OCI-LY7 (cell line): ENCODE measurements around the gene SLC15A2. TPM values are rescaled to one million over a fixed set of nuclear protein-coding genes. Genes with fewer than 3 reads are reported as not detected.

Experiments
- BruUV-seq: library from RNA; stranded (reverse); fragments of 400-500 nt; replicated peaks from 2 replicates; lab custom pipeline; 2021; lab: Mats Ljungman, UMichigan
- CTCF ChIA-PET: fragments of 300-600 bp; sonication (Branson Sonifier 250); formaldehyde crosslinking; loops from one replicate; lab custom pipeline; 2022; ENCODE audit warnings: antibody characterized with exemption; ENCODE audit not compliant: unreplicated experiment; lab: Charles Lee
- POLR2A ChIA-PET: fragments of 300-600 bp; sonication (Branson Sonifier 250); formaldehyde crosslinking; loops from one replicate; lab custom pipeline; 2022; ENCODE audit warnings: antibody characterized with exemption; lab: Charles Lee
- DNase-seq: peaks from one replicate; pipeline ENCODE4 v3.0.0-alpha.2; 2015; ENCODE audit warnings: low spot score
- H2AFZ ChIP-seq: fragments of 200-600 bp; sonication (generic), shearing (Covaris generic); 2 replicates; pipeline ENCODE4 v1.6.1; 2014; ENCODE audit warnings: mild to moderate bottlenecking, antibody characterized with exemption, low read length, moderate library complexity
- H3K27ac ChIP-seq: fragments of 200-600 bp; sonication (generic); 2 replicates; pipeline ENCODE4 v1.5.1; 2014; ENCODE audit warnings: mixed run types, low read depth, mild to moderate bottlenecking, moderate library complexity, low read length, inconsistent platforms; ENCODE audit not compliant: poor library complexity, severe bottlenecking
- H3K36me3 ChIP-seq: fragments of 200-600 bp; sonication (generic); 2 replicates; pipeline ENCODE4 v1.6.1; 2014; ENCODE audit warnings: mild to moderate bottlenecking, antibody characterized with exemption, low read length, moderate library complexity, mixed read lengths; ENCODE audit not compliant: insufficient read depth
- H3K4me1 ChIP-seq: fragments of 200-600 bp; sonication (generic); 2 replicates; pipeline ENCODE4 v1.5.1; 2014; ENCODE audit warnings: mild to moderate bottlenecking, low read length; ENCODE audit not compliant: insufficient read depth, poor library complexity, severe bottlenecking
- H3K4me2 ChIP-seq: fragments of 200-600 bp; sonication (generic); 2 replicates; pipeline ENCODE4 v1.6.1; 2014; ENCODE audit warnings: mild to moderate bottlenecking, low read length
- H3K4me3 ChIP-seq: fragments of 200-600 bp; sonication (generic); 2 replicates; pipeline ENCODE4 v1.5.1; 2014; ENCODE audit warnings: mild to moderate bottlenecking, low read depth, low read length; ENCODE audit not compliant: poor library complexity, severe bottlenecking
- H3K79me2 ChIP-seq: fragments of 200-600 bp; sonication (generic); 2 replicates; pipeline ENCODE4 v1.6.1; 2016; ENCODE audit warnings: low read depth, mild to moderate bottlenecking, low read length, moderate library complexity, mixed read lengths; ENCODE audit not compliant: insufficient read depth
- H3K9me2 ChIP-seq: fragments of 200-600 bp; sonication (generic); 2 replicates; pipeline ENCODE4 v1.6.1; 2016; ENCODE audit warnings: mild to moderate bottlenecking, low read length, mixed read lengths; ENCODE audit not compliant: insufficient read depth
- H3K9me3 ChIP-seq: fragments of 200-600 bp; sonication (generic); 2 replicates; pipeline ENCODE4 v1.6.1; 2014; ENCODE audit warnings: mild to moderate bottlenecking, mixed run types, low read length, mixed read lengths
- H4K20me1 ChIP-seq: fragments of 200-600 bp; sonication (generic); 2 replicates; pipeline ENCODE4 v1.6.1; 2014; ENCODE audit warnings: mild to moderate bottlenecking, antibody characterized with exemption, low read length, moderate library complexity, mixed read lengths; ENCODE audit not compliant: insufficient read depth
- CTCF ChIP-seq: fragments of 200-600 bp; sonication (generic); conservative IDR thresholded peaks from 2 replicates; pipeline ENCODE4 v1.5.1; 2014; ENCODE audit warnings: mild to moderate bottlenecking, antibody characterized with exemption, low read length, moderate library complexity, mixed read lengths
- EZH2phosphoT487 ChIP-seq: fragments of 200-600 bp; sonication (generic); IDR thresholded peaks from 2 replicates; pipeline ENCODE4 v1.6.1; 2018; ENCODE audit warnings: low read depth, borderline replicate concordance, mild to moderate bottlenecking, mixed run types, antibody characterized with exemption, low read length, moderate library complexity, mixed read lengths
- intact Hi-C: fragments of 100-400 bp; cut with micrococcal nuclease; formaldehyde crosslinking; loops from one replicate; pipeline ENCODE4 v1.10.0; 2022; ENCODE audit not compliant: unreplicated experiment
- total RNA-seq, 2 experiments: library from RNA; depleted of rRNA in 1 of 2; stranded (reverse); fragments of >200 nt in 1 of 2; shearing (Covaris generic) in 1 of 2; gene quantifications; 2 replicates each; pipeline ENCODE4 v1.2.3, GENCODE V29; 2014 to 2022

Gene SLC15A2
- total RNA-seq, 2 experiments from 2014 or later, result 14.0 to 25.3 TPM

- intact Hi-C loops, result no loop called here
- H3K4me3 ChIP-seq, result no peak overlapping the region
- no peak overlapping the region for H2AFZ ChIP-seq
- no peaks in the 10 kb centered on the region for H3K4me1 ChIP-seq
- no TSS peak for BruUV-seq
- H3K27ac ChIP-seq, result no peak overlapping the region
- H3K9me3 ChIP-seq, result no peaks in the 10 kb centered on the region
- no peak overlapping the region for H3K4me2 ChIP-seq
- H3K79me2 ChIP-seq, result no peaks in the 10 kb centered on the region
- ChIA-PET POLR2A (interaction anchor here (1.7 kb wide), 1 partner anchor 21 kb away, joined by 3 read pairs; no protein-coding TSS in a partner anchor), CTCF (no interaction called here)
- no peak for TF ChIP-seq EZH2phosphoT487
- no peak for TF ChIP-seq CTCF
- no peaks in the 10 kb centered on the region for H3K9me2 ChIP-seq
- no peak for DNase-seq
- H4K20me1 ChIP-seq, result no peaks in the 10 kb centered on the region
- H3K36me3 ChIP-seq, result peaks cover 70% of the 10 kb centered on the region
These were observed 2.6 kb downstream of the SLC15A2 start for GRCh38 chr3:121896823-121897222.

- H3K4me1 ChIP-seq, result no peaks in the 10 kb centered on the region
- POLR2A ChIA-PET, result interaction anchor here (0.7 kb wide), 1 partner anchor 487 kb away, joined by 3 read pairs; no protein-coding TSS in a partner anchor
- no peak overlapping the region for H3K27ac ChIP-seq
- H3K9me3 ChIP-seq, result no peaks in the 10 kb centered on the region
- no peaks in the 10 kb centered on the region for H3K79me2 ChIP-seq
- peaks cover 75% of the 10 kb centered on the region for H3K36me3 ChIP-seq
- no peak overlapping the region for H3K4me3 ChIP-seq
- H3K9me2 ChIP-seq, result no peaks in the 10 kb centered on the region
- no peak overlapping the region for H2AFZ ChIP-seq
- H3K4me2 ChIP-seq, result no peak overlapping the region
- DNase-seq, result no peak
- BruUV-seq, result no TSS peak
- intact Hi-C loops, result no loop called here
- no peaks in the 10 kb centered on the region for H4K20me1 ChIP-seq
- no peak for TF ChIP-seq CTCF
- no peak for TF ChIP-seq EZH2phosphoT487
- CTCF ChIA-PET, result no interaction called here
These were observed 3.1 kb downstream of the SLC15A2 start for GRCh38 chr3:121897296-121897695.

GRCh38 chr3:121913305-121913990, 19.2 kb downstream of the SLC15A2 start:
- no peak overlapping the region for H3K27ac ChIP-seq
- H3K9me2 ChIP-seq, result no peaks in the 10 kb centered on the region
- ChIA-PET POLR2A (interaction anchor here (0.6 to 1.0 kb wide), 2 partner anchors 26 to 346 kb away, joined by 4 to 5 read pairs; no protein-coding TSS in a partner anchor), CTCF (no interaction called here)
- intact Hi-C loops, result no loop called here
- H3K36me3 ChIP-seq, result peaks cover 73% of the 10 kb centered on the region
- H4K20me1 ChIP-seq, result no peaks in the 10 kb centered on the region
- no peak for DNase-seq
- no peak overlapping the region for H3K4me3 ChIP-seq
- H3K4me2 ChIP-seq, result no peak overlapping the region
- H3K9me3 ChIP-seq, result no peaks in the 10 kb centered on the region
- BruUV-seq, result no TSS peak
- no peak overlapping the region for H2AFZ ChIP-seq
- H3K4me1 ChIP-seq, result no peaks in the 10 kb centered on the region
- no peaks in the 10 kb centered on the region for H3K79me2 ChIP-seq
- TF ChIP-seq EZH2phosphoT487, result no peak
- no peak for TF ChIP-seq CTCF
